ENCODE results near the gene TSNAXIP1.

DNA sequence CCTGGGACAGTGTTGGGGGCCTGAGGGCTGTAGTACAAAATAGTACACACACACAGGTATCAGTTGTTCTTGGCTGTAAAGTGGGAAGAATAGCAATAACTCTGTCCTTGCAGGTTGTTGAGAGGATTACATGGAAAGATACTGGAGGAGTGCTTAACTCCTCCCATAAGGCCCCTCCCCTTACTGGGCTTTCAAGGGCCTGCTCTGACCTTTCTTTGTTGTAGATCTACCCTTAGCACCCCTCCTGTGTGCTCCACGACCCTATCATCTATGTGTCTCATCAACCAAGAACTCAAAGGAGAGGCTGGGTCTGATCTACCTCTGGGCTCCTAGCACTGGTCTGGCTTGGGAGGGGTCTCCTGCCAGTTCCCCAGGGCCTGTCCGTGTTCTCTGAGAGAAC is 57.9 kb downstream of the TSNAXIP1 start:
- TF ChIP-seq CTCF (IDR thresholded peaks at IDR 0.05) (no peak), POLR2A (IDR thresholded peaks at IDR 0.05) (no peak)
